Loucy (cell line): Measurements from ENCODE around the gene CRACR2A.

ENCODE experiments used
- H2AFZ ChIP-seq: fragments of 200-600 bp; sonication (generic); 2 replicates; pipeline ENCODE4 v1.6.0; 2016; ENCODE audit warnings: antibody characterized with exemption, mild to moderate bottlenecking, low read length, moderate library complexity
- H3F3A ChIP-seq: fragments of 200-600 bp; 2 replicates; pipeline ENCODE4 v1.6.0; 2016; ENCODE audit warnings: antibody characterized with exemption, low read depth, mild to moderate bottlenecking
- H3K27me3 ChIP-seq: fragments of 200-600 bp; sonication (generic); 2 replicates; pipeline ENCODE4 v1.6.1; 2014; ENCODE audit warnings: low read length, mild to moderate bottlenecking; ENCODE audit not compliant: insufficient read depth, poor library complexity, severe bottlenecking
- H3K36me3 ChIP-seq: fragments of 200-600 bp; sonication (generic); 2 replicates; pipeline ENCODE4 v1.6.1; 2016; ENCODE audit warnings: low read length; ENCODE audit not compliant: insufficient read depth
- H3K4me1 ChIP-seq: fragments of 200-600 bp; sonication (generic); 2 replicates; pipeline ENCODE4 v1.5.1; 2014; ENCODE audit warnings: low read length, mild to moderate bottlenecking; ENCODE audit not compliant: insufficient read depth, poor library complexity, severe bottlenecking
- H3K4me2 ChIP-seq: fragments of 200-600 bp; sonication (generic); 2 replicates; pipeline ENCODE4 v1.6.0; 2014; ENCODE audit warnings: antibody characterized with exemption, low read length, low read depth, mild to moderate bottlenecking; ENCODE audit not compliant: poor library complexity, severe bottlenecking
- H3K4me3 ChIP-seq: fragments of 200-600 bp; sonication (generic); 2 replicates; pipeline ENCODE4 v1.5.1; 2014; ENCODE audit warnings: low read length, mild to moderate bottlenecking, mixed read lengths; ENCODE audit not compliant: poor library complexity, severe bottlenecking
- H3K79me2 ChIP-seq: fragments of 200-600 bp; sonication (generic); 2 replicates; pipeline ENCODE4 v1.6.1; 2014; ENCODE audit warnings: low read length; ENCODE audit not compliant: insufficient read depth
- H3K9ac ChIP-seq: fragments of 200-600 bp; sonication (generic); 2 replicates; pipeline ENCODE4 v1.6.0; 2014; ENCODE audit warnings: mild to moderate bottlenecking, low read depth, low read length, moderate library complexity; ENCODE audit not compliant: poor library complexity, severe bottlenecking
- H3K9me2 ChIP-seq: fragments of 200-600 bp; sonication (generic); replicated peaks from 2 replicates; pipeline ENCODE4 v1.6.1; 2016; ENCODE audit warnings: low read depth, low read length, mixed read lengths
- H3K9me3 ChIP-seq: fragments of 200-600 bp; sonication (generic); 2 replicates; pipeline ENCODE4 v1.6.1; 2014; ENCODE audit warnings: mild to moderate bottlenecking, antibody characterized with exemption, low read length, low read depth; ENCODE audit not compliant: insufficient read depth
- H4K20me1 ChIP-seq: fragments of 200-600 bp; sonication (generic); 2 replicates; pipeline ENCODE4 v1.6.0; 2014; ENCODE audit warnings: antibody characterized with exemption, low read length, mild to moderate bottlenecking; ENCODE audit not compliant: insufficient read depth, poor library complexity, severe bottlenecking
- CTCF ChIP-seq: fragments of 200-600 bp; sonication (generic); conservative IDR thresholded peaks from 2 replicates; pipeline ENCODE4 v1.5.1; 2014; ENCODE audit warnings: mild to moderate bottlenecking, antibody characterized with exemption, low read length
- EZH2phosphoT487 ChIP-seq: fragments of 200-600 bp; IDR thresholded peaks from 2 replicates; pipeline ENCODE4 v1.6.1; 2018; ENCODE audit warnings: antibody characterized with exemption, mild to moderate bottlenecking, moderate library complexity, borderline replicate concordance

Gene CRACR2A

GRCh38 chr12:3587402-3588013 lies 165.4 kb downstream of the CRACR2A start:
- Histone ChIP-seq H3K79me2 (no peaks in the 10 kb centered on the region), H3K4me1 (no peaks in the 10 kb centered on the region), H3K9me3 (no peaks in the 10 kb centered on the region), H3K4me3 (no peak overlapping the region), H4K20me1 (no peaks in the 10 kb centered on the region), H2AFZ (no peak overlapping the region), H3K9me2 (no peaks in the 10 kb centered on the region), H3K27me3 (no peaks in the 10 kb centered on the region), H3K9ac (no peak overlapping the region), H3F3A (no peaks in the 10 kb centered on the region), H3K4me2 (no peak overlapping the region), H3K36me3 (no peaks in the 10 kb centered on the region)
- TF ChIP-seq CTCF = no peak
- no peak for TF ChIP-seq EZH2phosphoT487

- Histone ChIP-seq H3K9ac (no peak overlapping the region), H3K9me2 (no peaks in the 10 kb centered on the region), H3F3A (no peaks in the 10 kb centered on the region), H3K36me3 (no peaks in the 10 kb centered on the region), H3K9me3 (no peaks in the 10 kb centered on the region), H3K79me2 (no peaks in the 10 kb centered on the region), H3K4me1 (no peaks in the 10 kb centered on the region), H4K20me1 (no peaks in the 10 kb centered on the region), H3K27me3 (no peaks in the 10 kb centered on the region), H2AFZ (no peak overlapping the region), H3K4me3 (no peak overlapping the region), H3K4me2 (no peak overlapping the region)
- TF ChIP-seq CTCF (no peak), EZH2phosphoT487 (no peak)
Measured at GRCh38 chr12:3583656-3584334, 169.1 kb downstream of the CRACR2A start.

GRCh38 chr12:3580094-3580749 lies 172.7 kb downstream of the CRACR2A start:
- Histone ChIP-seq H3F3A (no peaks in the 10 kb centered on the region), H3K4me2 (no peak overlapping the region)

More at GRCh38 chr12:3580094-3580749, 172.7 kb downstream of the CRACR2A start:
- Histone ChIP-seq H3K79me2 (no peaks in the 10 kb centered on the region), H4K20me1 (no peaks in the 10 kb centered on the region), H3K4me1 (no peaks in the 10 kb centered on the region), H3K9ac (no peak overlapping the region), H3K9me3 (no peaks in the 10 kb centered on the region), H2AFZ (no peak overlapping the region), H3K9me2 (no peaks in the 10 kb centered on the region), H3K36me3 (no peaks in the 10 kb centered on the region), H3K27me3 (no peaks in the 10 kb centered on the region), H3K4me3 (no peak overlapping the region)
- no peak for TF ChIP-seq CTCF
